ENCODE measurements around the gene PEPD.

PEPD gene

DNA sequence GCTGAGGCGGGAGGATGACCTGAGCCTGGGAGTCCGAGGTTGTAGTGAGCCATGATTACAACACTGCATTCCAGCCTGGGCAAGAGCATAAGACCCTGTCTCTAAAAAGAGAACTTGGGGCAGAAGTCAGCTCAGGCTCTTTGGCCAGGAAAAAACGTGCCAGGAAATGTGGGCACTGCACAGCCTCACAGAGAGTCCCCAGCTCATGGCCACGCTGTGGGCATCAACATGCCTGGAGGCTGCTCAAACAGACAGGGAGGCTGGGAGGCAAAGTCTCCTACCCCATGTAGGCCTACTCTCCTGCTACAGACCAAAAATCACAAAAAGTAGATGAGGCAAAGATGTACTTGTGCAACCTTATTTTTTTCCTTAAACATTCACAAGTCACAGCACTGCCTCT lies 49.4 kb downstream of the PEPD start:
- TF ChIP-seq CTCF (IDR thresholded peaks at IDR 0.05; ENCODE audit: low read depth, low read length, missing control alignments) = no peak
- no peak for DNase-seq (ENCODE audit: extremely low read depth, low read depth)
- H3K4me3 ChIP-seq (replicated peaks; ENCODE audit: low read depth, low read length) = no peak overlapping the region

DNA sequence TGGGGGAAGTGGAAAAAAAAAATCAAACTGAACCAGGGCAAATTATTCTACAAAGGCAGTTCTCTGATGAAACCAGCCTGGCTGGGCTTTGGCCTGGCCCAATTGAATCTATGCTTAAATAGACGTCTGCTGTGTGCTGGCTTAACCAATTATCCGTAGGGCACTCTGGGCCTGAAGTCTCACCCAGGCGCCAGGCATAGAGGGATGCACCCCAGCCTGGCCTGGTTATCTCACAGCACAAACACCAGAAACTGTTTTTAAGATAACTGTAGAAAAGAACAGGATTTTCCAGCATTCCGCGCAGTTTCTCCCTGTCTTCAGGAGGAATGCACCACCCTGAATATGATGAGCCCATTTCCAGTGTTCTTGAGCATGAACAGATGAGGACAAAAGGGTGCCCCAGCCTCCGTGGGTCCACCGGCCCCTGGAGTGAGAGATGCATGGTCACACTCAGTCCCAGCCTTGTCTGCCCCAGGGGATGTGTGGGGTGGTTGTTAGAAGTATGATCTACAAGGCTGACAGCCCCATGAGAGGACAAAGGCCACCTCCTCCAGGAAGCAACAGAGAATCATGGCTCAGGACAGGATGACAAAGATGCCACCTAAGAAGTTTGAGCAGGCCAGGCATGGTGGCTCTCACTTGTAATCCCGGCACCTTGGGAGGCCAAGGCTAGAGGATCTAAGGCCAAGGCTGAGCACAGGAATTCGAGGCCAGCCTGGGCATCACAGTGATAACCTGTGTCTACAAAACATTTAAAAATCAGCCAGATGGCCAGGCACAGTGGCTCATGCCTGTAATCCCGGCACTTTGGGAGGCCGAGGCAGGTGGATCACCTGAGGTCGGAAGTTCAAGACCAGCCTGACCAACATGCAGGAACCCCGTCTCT lies 50.2 kb downstream of the PEPD start:
- H3K4me3 ChIP-seq (replicated peaks; ENCODE audit: low read depth, low read length) = no peak overlapping the region
- no peak for TF ChIP-seq CTCF (IDR thresholded peaks at IDR 0.05; ENCODE audit: low read depth, low read length, missing control alignments)
- DNase-seq (ENCODE audit: extremely low read depth, low read depth) = no peak

- DNase-seq (ENCODE audit: extremely low read depth, low read depth) = no peak
- no peak overlapping the region for H3K4me3 ChIP-seq (replicated peaks; ENCODE audit: low read depth, low read length)
- TF ChIP-seq CTCF (IDR thresholded peaks at IDR 0.05; ENCODE audit: low read depth, low read length, missing control alignments) = no peak
Measured at GRCh38 chr19:33470686-33471085, 50.9 kb downstream of the PEPD start.

DNA sequence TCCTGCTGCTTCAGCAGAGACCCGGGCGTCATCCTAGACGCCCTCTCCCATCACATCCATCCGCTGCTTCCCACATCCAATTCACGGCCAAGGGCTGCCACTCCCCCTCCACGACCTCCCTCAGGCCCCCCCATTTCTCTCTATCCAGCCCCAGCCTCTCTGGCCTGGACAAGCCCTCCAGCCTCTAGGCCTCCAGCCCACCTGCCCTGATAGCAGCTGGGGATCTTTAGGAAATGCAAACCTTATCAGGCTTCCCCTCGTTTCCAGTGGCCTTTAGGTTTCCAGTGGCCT lies 51.6 kb downstream of the PEPD start:
- no peak for TF ChIP-seq CTCF (IDR thresholded peaks at IDR 0.05; ENCODE audit: low read depth, low read length, missing control alignments)
- no peak for DNase-seq (ENCODE audit: extremely low read depth, low read depth)
- H3K4me3 ChIP-seq (replicated peaks; ENCODE audit: low read depth, low read length) = no peak overlapping the region

DNA sequence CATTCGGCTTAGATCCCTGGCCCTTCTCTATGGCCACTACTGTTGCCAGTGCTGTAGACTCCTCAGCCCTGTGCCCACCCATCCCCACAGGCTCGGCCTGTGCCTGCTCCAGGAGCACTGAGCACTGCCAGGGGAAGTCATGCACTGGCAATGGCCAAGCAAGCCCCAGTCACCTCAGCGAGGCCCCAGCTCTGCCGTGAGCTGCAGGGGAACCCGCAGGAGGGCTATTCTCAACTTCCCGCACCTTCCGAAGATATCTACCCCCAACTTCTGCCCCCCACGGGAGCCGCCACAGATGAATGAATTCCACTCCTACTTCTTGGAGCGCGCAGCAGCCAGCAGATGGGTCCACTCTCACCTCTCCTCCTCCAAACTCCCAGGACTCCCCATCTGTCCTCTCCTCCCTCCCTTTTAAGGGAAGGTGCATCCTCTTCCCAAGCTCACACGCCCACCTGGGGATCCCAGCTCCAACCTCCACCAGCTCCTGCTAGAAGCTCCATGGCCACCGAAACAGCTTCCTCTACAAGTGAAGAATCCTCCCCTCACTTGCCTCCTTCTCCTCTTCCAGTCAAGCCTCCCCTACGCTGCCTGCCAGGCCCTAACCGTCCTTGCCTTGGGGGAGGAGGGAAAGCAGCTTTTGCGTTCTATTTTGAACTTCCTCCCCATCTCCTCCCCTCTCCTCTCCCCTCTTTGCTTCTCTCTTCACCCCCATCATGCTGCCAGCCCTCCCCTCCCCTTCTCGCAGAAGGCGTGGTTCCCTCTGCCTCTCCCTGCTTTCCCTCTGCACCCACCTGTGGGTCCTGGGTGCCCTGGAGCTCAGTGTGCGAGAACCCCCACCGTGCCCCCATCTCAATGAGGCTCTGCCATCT lies 52.2 kb downstream of the PEPD start:
- H3K4me3 ChIP-seq (replicated peaks; ENCODE audit: low read depth, low read length) = no peak overlapping the region
- TF ChIP-seq CTCF (IDR thresholded peaks at IDR 0.05; ENCODE audit: low read depth, low read length, missing control alignments) = no peak
- no peak for DNase-seq (ENCODE audit: extremely low read depth, low read depth)

DNA sequence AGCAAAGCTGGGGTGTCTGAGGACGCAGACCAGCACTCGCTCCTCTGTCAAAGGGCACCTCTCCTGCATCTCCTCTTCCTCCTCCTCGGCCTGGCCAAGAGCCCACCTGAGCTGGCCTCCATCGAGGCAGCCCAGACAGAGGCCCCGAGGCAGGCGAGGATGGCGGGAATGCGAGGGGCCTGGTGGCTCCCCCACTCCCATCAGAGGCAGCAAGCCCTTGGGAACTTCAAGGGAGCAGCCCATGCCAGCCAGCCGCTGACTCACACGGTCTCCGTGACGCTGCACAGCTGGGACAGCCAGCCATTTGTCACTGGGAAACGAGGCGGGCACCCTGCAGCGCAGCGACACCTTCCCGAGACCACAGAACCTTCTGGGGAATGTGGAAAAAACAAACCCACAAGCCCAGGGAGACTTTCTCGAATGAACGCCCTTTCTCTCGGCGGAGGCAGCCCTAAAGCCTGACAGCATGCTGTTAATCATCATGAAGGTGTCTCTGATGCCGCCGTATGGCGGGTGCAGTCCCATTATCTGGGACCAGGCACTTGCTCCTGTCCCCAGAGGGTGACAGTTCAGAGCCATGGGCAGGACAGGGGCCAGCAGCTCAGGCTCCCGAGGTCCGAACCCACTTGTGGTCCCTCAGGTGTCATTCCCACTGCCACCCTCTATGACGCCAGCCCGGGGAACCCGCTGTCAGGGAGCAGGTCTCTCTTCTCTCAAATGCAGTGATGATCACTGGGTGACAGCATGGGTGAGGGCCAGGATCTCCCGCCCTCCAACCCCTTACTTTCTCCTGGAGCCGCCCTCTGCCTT lies 53.0 kb downstream of the PEPD start:
- no peak overlapping the region for H3K4me3 ChIP-seq (replicated peaks; ENCODE audit: low read depth, low read length)
- no peak for TF ChIP-seq CTCF (IDR thresholded peaks at IDR 0.05; ENCODE audit: low read depth, low read length, missing control alignments)
- DNase-seq (ENCODE audit: extremely low read depth, low read depth) = no peak
